Activated CD4-positive, alpha-beta T cell treated with anti-CD3 and anti-CD28 coated beads, Interleukin-2, amount 50 U/mL, for 24 hours (primary cell): Measurements from ENCODE around the gene TDRD9.
"Not testable (repeated sequence)": the region's sequence is repeated elsewhere in the genome, so short reads cannot be mapped to it uniquely, and the experiment has no call there.

Experiments used
- DNase-seq, 2 donors: peaks; one replicate each; pipeline ENCODE4 v3.0.0-alpha.2; 2020; ENCODE audit warnings: low read depth in 1 of 2, low spot score in 1 of 2

Gene TDRD9

DNA sequence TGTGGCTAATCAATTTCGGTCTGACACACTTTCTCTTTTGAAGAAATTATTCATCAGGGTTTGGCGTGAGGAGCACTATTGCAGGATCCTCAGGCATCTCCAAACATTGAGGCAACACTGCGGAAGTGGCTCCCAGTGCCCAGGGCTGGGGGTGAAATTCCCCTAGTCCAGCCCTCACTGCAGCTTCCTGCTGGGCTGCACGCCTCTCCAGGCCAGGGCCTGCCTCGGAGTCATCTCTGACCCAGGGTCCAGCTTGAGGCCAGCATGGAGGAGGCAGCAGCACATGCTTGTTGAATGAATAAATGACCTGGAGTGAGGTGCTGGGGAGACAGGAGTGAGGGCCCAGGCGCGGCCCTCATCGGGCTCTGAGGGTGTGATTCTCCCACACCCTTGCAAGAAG lies 36.0 kb upstream of the TDRD9 start:
- no peak for DNase-seq

- DNase-seq: no peak
These were observed 34.1 kb upstream of the TDRD9 start for GRCh38 chr14:103894034-103894722.

- no peak for DNase-seq
These were observed 33.6 kb upstream of the TDRD9 start for GRCh38 chr14:103894723-103895059.

DNA sequence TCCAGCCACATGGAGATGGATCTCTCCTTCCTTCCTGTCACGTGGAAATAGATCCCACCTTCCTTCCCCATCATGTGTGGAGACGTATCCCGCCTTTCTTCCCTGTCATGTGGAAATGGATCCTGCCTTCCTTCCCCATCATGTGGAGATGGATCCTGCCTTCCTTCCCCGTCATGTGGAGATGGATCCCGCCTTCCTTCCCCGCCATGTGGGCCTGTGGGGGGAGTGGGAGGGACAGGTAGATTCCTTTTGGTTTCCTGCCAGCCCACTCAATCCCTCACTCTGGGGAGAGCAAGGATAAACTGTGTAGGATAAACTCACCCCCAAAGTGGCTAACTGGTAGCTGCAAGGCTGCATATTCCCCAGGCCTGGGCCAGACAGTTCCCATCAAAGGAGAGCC lies 31.7 kb upstream of the TDRD9 start:
- DNase-seq: no peak

DNA sequence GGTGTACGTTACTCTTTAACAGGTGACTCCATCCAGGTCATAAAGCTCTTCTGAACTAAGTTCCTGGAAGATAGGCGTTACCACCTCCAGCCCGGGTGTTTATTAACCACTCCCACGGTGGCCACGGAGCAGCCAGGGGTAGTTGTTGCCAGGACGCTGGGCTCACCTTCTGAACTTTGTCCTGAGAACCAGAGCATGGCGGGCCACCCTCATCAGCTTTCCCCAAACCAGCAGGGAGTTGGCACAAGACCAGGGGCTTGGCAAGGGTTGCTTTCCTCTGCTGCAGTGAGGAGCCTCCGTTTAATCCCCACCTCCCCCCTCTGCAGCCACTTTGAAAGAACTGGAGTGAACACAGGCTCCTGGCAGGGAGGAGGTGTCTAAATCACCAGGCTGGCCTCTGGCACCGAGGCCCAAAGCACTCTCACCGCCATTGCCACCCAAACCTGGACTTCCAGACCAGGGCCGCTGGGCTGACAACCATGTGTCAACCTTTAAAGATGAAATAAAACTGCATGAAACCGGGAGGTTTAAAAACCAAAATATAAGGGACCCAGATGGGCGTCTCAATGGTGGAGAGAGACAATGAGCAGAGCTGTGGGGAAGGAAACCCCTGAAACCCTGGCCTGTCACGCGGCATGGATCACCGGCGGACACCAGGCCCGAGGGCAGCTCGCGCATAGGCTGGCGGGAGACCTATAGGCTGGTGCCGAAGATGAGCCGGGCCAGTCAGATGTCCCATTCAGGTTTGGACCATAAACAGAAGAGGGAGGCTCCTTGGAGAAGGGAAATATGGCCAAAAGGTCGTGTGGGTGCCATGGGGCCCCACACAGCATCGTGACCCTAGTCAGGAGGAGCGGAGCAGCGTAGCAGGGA lies 30.9 kb upstream of the TDRD9 start:
- DNase-seq: no peak

- no peak for DNase-seq
These were observed 30.1 kb upstream of the TDRD9 start for GRCh38 chr14:103898204-103898603.

- DNase-seq: no peak
These were observed 29.5 kb upstream of the TDRD9 start for GRCh38 chr14:103898711-103899110.

- DNase-seq: no peak
These were observed 28.9 kb upstream of the TDRD9 start for GRCh38 chr14:103899316-103899715.

GRCh38 chr14:103899833-103900232 lies 28.4 kb upstream of the TDRD9 start:
- no peak for DNase-seq

- DNase-seq: no peak
These were observed 23.7 kb upstream of the TDRD9 start for GRCh38 chr14:103904493-103905107.

- DNase-seq: no peak
These were observed 22.3 kb upstream of the TDRD9 start for GRCh38 chr14:103905842-103906456.

GRCh38 chr14:103908580-103908979 lies 19.7 kb upstream of the TDRD9 start:
- no peak for DNase-seq

DNA sequence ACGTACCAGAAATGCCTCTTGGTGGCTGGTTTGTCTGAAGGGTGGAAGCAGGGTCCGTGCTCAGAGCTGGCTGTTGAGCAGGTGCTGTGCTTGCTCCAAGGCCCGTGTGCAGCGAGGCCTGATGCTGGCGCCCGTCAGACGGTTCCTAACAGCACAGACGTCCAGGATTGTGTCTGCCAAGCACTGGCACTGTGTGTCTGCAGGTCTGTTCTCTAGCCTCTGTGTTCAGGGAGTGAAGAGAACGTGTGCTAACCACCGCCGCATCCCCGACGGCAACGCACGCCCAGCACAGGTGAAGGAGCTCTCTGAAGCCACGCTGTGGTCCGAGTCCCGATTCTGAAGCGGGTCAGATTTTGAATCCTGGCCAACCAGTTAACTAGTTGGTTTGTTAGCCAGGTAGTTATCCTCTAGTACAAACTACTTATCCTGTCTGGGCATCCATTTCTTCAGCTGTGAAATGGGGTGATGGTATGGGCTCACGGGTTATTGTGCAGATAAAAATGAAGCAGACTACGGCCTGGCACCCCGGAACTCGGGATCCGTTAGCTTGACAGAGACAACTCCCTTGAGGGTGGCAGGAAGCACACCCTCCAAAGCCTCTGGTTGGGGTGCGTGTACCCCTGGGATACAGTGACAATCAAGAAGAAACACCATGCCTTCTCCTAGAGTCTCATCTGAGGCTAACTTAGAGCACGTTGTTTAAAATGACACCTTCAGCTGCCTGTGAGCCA lies 18.6 kb upstream of the TDRD9 start:
- no peak for DNase-seq

- DNase-seq: peak; percentile 46 to 71
These were observed 17.9 kb upstream of the TDRD9 start for GRCh38 chr14:103910262-103910935.

DNA sequence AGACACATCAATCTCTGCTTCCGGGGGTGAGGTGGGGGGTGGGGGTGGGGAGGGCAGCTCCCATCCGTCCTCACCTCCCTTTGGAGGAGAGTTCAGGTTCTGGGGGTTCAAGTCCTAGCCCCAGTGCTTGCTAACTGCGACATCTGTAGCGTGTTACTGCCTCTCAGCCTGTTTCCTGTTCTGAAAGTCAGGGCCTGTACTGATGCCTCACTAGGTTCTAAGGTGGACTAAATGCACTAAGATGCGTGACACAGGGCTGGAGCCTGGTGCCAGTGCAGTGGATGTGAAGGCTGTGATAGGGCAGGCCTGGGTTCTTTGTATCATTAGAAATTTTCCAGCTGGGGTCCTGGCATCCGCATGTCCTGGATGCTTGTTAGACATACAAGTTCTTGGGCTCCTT lies 17.3 kb upstream of the TDRD9 start:
- no peak for DNase-seq

- DNase-seq: no peak
These were observed 12.6 kb upstream of the TDRD9 start for GRCh38 chr14:103915616-103916015.

DNA sequence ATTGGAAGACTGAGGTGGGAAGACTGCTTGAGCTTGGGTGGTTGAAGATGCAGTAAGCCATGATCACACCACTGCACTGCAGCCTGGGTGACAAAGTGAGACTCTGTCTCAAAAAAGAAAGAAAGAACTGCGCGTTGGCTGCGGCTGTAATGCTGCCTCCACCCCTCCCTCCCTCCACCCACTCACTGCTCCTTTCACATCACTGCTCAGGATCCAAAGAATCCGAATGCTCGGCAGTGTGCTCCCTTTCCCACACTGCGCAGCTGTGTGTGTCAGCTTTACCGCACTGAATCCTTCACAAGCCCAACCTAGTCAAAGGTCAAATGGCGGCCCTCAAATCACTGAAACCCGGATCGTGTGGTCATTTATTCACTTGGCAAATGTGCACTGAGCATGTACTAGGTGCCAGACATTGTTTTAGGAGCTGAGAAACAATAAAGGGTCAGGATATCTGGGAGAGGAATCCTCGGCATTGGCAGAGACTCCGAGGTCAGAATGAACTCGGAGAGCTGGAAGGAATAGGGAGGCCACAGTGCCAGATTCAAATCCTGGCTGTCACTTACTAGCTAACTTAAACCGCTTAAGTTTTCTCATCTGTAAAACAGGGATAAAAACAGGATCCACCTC lies 11.5 kb upstream of the TDRD9 start:
- DNase-seq: no peak

- DNase-seq: peak; percentile 87 to 91
These were observed 7.0 kb upstream of the TDRD9 start for GRCh38 chr14:103920981-103921854.

DNA sequence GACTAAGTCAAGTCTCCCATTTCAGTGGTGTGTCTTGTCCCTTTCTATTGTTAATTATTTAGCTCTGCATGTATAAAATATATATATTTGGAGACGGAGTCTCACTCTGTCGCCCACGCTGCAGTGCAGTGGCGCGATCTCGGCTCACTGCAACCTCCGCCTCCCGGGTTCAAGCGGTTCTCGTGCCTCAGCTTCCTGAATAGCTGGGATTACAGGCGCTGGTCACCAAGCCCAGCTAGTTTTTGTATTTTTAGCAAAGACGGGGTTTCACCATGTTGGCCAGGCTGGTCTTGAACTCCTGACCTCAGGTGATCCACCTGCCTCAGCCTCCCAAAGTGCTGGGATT lies 6.4 kb upstream of the TDRD9 start:
- not testable (repeated sequence) for DNase-seq
